IMR-90 (cell line): ENCODE results near the gene TRAPPC2L.

ENCODE experiments used
- BHLHE40 ChIP-seq: fragments of 150-350 bp; IDR thresholded peaks from 2 replicates; pipeline ENCODE4 v1.6.1; 2016; ENCODE audit warnings: mild to moderate bottlenecking, low read depth, low read length
- CEBPB ChIP-seq: IDR thresholded peaks from 2 replicates; pipeline ENCODE4 v1.6.1; 2012; ENCODE audit warnings: low read depth, low read length, improper control_type of control experiment
- CTCF ChIP-seq: conservative IDR thresholded peaks from 2 replicates; pipeline ENCODE4 v1.5.1; 2012; ENCODE audit warnings: mild to moderate bottlenecking, low read depth, low read length, improper control_type of control experiment
- ELK1 ChIP-seq: fragments of 150-350 bp; IDR thresholded peaks from 2 replicates; pipeline ENCODE4 v1.6.1; 2016; ENCODE audit warnings: low read depth, mild to moderate bottlenecking, low read length, moderate library complexity, borderline replicate concordance
- MXI1 ChIP-seq: IDR thresholded peaks from 2 replicates; pipeline ENCODE4 v1.6.1; 2012; ENCODE audit warnings: low read depth, mild to moderate bottlenecking, low read length, moderate library complexity, borderline replicate concordance
- POLR2A ChIP-seq: IDR thresholded peaks from 2 replicates; pipeline ENCODE4 v1.6.1; 2012; ENCODE audit warnings: mild to moderate bottlenecking, low read depth, low read length
- RAD21 ChIP-seq: IDR thresholded peaks from 2 replicates; pipeline ENCODE4 v1.6.1; 2012; ENCODE audit warnings: low read length, improper control_type of control experiment
- RCOR1 ChIP-seq: IDR thresholded peaks from 2 replicates; pipeline ENCODE4 v1.6.1; 2012; ENCODE audit warnings: mild to moderate bottlenecking, low read length, improper control_type of control experiment; ENCODE audit not compliant: insufficient replicate concordance
- RFX5 ChIP-seq: IDR thresholded peaks from 2 replicates; pipeline ENCODE4 v1.8.0; 2012; ENCODE audit warnings: low read depth, mild to moderate bottlenecking, low read length, moderate library complexity
- SMC3 ChIP-seq: fragments of 150-350 bp; IDR thresholded peaks from 2 replicates; pipeline ENCODE4 v1.6.1; 2016; ENCODE audit warnings: low read depth, mild to moderate bottlenecking, antibody characterized with exemption, low read length, moderate library complexity
- USF2 ChIP-seq: fragments of 150-350 bp; IDR thresholded peaks from 2 replicates; pipeline ENCODE4 v1.6.1; 2017; ENCODE audit warnings: mild to moderate bottlenecking, antibody characterized with exemption, low read length, low read depth

- no peak for TF ChIP-seq POLR2A
- no peak for TF ChIP-seq CTCF
- TF ChIP-seq SMC3 = no peak
- TF ChIP-seq MXI1 = no peak
- TF ChIP-seq CEBPB = no peak
- TF ChIP-seq USF2 = no peak
- no peak for TF ChIP-seq RCOR1
- no peak for TF ChIP-seq ELK1
- TF ChIP-seq RFX5 = no peak
- no peak for TF ChIP-seq BHLHE40
- no peak for TF ChIP-seq RAD21
Measured at GRCh38 chr16:88868974-88869672, 12.2 kb downstream of the TRAPPC2L start.
